MM.1S (cell line): ENCODE results near the gene PRRT1.

Experiments
- EZH2 ChIP-seq: fragments of 300-600 bp; sonication (generic); optimal IDR thresholded peaks from 2 replicates; pipeline ENCODE3; 2017; ENCODE audit warnings: low read depth, mild to moderate bottlenecking, antibody characterized with exemption, low read length, mixed read lengths
- TF ChIP-seq, protein P1 (sequence below): fragments of 300-600 bp; sonication (generic); IDR thresholded peaks from 2 replicates; pipeline ENCODE4 v1.5.1; 2016; ENCODE audit warnings: antibody characterized with exemption, low read length, mixed read lengths

DNA sequence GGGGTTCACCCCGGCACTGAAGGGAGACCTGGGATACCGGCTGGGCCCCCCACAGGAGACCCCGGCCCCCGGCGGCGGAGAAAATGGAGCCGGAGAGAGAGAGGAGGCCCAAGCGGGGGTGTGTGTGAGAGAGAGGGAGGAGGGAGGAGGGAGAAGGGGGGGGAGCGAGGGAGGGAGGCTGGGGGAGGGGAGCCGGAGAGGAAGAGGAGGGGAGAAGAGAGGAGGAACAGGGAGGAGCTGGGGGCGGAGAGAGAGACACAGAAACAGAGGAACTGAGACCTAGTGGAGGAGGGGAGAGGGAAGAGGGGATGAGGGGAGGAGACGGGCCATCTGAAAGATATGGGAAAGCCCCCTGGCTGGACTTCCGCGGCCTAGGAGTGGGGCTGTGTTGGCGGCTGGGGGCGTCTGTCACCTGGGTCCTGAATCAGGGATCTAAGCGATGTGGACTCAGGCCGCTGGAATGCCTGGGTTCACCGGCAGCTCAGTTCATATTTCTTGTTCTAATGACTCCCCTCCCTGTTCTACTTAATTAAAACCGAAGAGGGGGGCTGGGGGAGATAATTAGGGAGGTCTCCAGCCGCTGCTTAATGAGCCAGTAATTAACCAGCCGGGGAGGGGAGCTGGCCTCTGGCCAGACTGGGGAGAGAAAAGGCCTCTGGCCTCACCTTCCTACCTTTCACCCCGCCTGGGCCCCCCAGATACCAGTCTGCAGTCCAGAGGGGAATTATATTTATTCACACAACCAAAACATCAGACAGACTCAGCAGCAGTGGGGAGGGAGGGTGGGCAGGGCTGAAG is 38.5 kb upstream of the PRRT1 start, which contains the start of gene PBX2:
- TF ChIP-seq, protein P1, sequence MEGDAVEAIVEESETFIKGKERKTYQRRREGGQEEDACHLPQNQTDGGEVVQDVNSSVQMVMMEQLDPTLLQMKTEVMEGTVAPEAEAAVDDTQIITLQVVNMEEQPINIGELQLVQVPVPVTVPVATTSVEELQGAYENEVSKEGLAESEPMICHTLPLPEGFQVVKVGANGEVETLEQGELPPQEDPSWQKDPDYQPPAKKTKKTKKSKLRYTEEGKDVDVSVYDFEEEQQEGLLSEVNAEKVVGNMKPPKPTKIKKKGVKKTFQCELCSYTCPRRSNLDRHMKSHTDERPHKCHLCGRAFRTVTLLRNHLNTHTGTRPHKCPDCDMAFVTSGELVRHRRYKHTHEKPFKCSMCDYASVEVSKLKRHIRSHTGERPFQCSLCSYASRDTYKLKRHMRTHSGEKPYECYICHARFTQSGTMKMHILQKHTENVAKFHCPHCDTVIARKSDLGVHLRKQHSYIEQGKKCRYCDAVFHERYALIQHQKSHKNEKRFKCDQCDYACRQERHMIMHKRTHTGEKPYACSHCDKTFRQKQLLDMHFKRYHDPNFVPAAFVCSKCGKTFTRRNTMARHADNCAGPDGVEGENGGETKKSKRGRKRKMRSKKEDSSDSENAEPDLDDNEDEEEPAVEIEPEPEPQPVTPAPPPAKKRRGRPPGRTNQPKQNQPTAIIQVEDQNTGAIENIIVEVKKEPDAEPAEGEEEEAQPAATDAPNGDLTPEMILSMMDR: no peak
- TF ChIP-seq EZH2: no peak
